Common myeloid progenitor, CD34-positive (primary cell): ENCODE measurements around the gene BNC2.

ENCODE experiments used
- CTCF ChIA-PET: fragments of 350-600 bp; sonication (Branson Sonifier 250); formaldehyde crosslinking; loops from one replicate; lab custom pipeline; 2021; ENCODE audit warnings: antibody characterized with exemption; lab: Charles Lee
- POLR2A ChIA-PET: fragments of 350-600 bp; sonication (Branson Sonifier 250); formaldehyde crosslinking; loops from one replicate; lab custom pipeline; 2021; ENCODE audit warnings: antibody characterized with exemption; lab: Charles Lee
- DNase-seq, 3 donors: peaks; one replicate each; pipeline versions ENCODE4 v3.0.0 to v3.0.0-alpha.2; 2013
- H3K27ac ChIP-seq, 2 experiments: 1 replicate in 1 of 2; 2 replicates in 1 of 2; pipeline ENCODE4 v1.7.0; 2013; ENCODE audit warnings: inconsistent platforms in 2 of 2, low read length in 2 of 2, mild to moderate bottlenecking in 2 of 2, low read depth in 1 of 2, moderate library complexity in 1 of 2; ENCODE audit not compliant: severe bottlenecking in 2 of 2, insufficient read depth in 1 of 2, poor library complexity in 1 of 2
- H3K27me3 ChIP-seq, 5 experiments: replicated peaks in 2 of 5; 1 replicate in 3 of 5; 2 replicates in 2 of 5; pipeline versions ENCODE4 v1.6.1 to v1.7.0; 2013; ENCODE audit warnings: low read length in 4 of 5, mild to moderate bottlenecking in 2 of 5, moderate library complexity in 2 of 5, inconsistent platforms in 1 of 5; ENCODE audit not compliant: insufficient read depth in 5 of 5, control insufficient read depth in 4 of 5
- H3K36me3 ChIP-seq, 4 experiments: 1 replicate in 2 of 4; 2 replicates in 2 of 4; pipeline versions ENCODE4 v1.6.1 to v1.7.0; 2013; ENCODE audit warnings: low read length in 3 of 4, control low read depth in 1 of 4, mild to moderate bottlenecking in 1 of 4; ENCODE audit not compliant: control insufficient read depth in 4 of 4, insufficient read depth in 4 of 4
- H3K4me1 ChIP-seq, 4 experiments: 1 replicate in 3 of 4; 2 replicates in 1 of 4; pipeline versions ENCODE4 v1.6.1 to v1.7.1; 2013; ENCODE audit warnings: low read length in 3 of 4, mild to moderate bottlenecking in 3 of 4, control low read depth in 1 of 4, inconsistent platforms in 1 of 4, moderate library complexity in 1 of 4; ENCODE audit not compliant: control insufficient read depth in 4 of 4, insufficient read depth in 4 of 4; ENCODE audit errors: control extremely low read depth in 1 of 4
- H3K4me3 ChIP-seq, 7 experiments: 1 replicate in 4 of 7; 2 replicates in 3 of 7; pipeline versions ENCODE4 v1.5.1 to v1.7.0; 2013; ENCODE audit warnings: mild to moderate bottlenecking in 7 of 7, low read length in 6 of 7, moderate library complexity in 6 of 7, inconsistent platforms in 2 of 7, low read depth in 2 of 7, control low read depth in 1 of 7; ENCODE audit not compliant: insufficient read depth in 4 of 7, control insufficient read depth in 1 of 7; ENCODE audit errors: extremely low read depth in 1 of 7
- H3K9me3 ChIP-seq, 5 experiments: 1 replicate in 4 of 5; 2 replicates in 1 of 5; pipeline versions ENCODE4 v1.6.1 to v1.7.1; 2013; ENCODE audit warnings: low read length in 4 of 5, mild to moderate bottlenecking in 2 of 5, inconsistent platforms in 1 of 5, low read depth in 1 of 5, moderate library complexity in 1 of 5; ENCODE audit not compliant: control insufficient read depth in 4 of 5, insufficient read depth in 2 of 5; ENCODE audit errors: control extremely low read depth in 1 of 5
- WGBS: methylation state at CpG from one replicate; pipeline ENCODE4 v1.1.5; 2013; ENCODE audit not compliant: insufficient coverage; 5-methylcytosine and 5-hydroxymethylcytosine counted together

Gene BNC2

GRCh38 chr9:16460696-16461095, 409.8 kb downstream of the BNC2 start:
- H3K4me1 ChIP-seq: no peaks in the 10 kb centered on the region
- H3K9me3 ChIP-seq: no peaks in the 10 kb centered on the region
- H3K4me3 ChIP-seq: no peak overlapping the region
- CTCF ChIA-PET: no interaction called here
- DNase-seq: no peak
- no peak overlapping the region for H3K27ac ChIP-seq
- H3K36me3 ChIP-seq: no peaks in the 10 kb centered on the region
- POLR2A ChIA-PET: no interaction called here
- no peaks in the 10 kb centered on the region for H3K27me3 ChIP-seq
- 98% methylated on average over 5 of the region's 6 CpGs for WGBS

GRCh38 chr9:16459421-16460148, 410.9 kb downstream of the BNC2 start:
- DNase-seq: no peak
- 100% methylated on average over 1 of the region's 6 CpGs for WGBS
- H3K4me3 ChIP-seq: no peak overlapping the region
- no peak overlapping the region for H3K27ac ChIP-seq
- no peaks in the 10 kb centered on the region for H3K9me3 ChIP-seq
- no peaks in the 10 kb centered on the region for H3K27me3 ChIP-seq
- no peaks in the 10 kb centered on the region for H3K36me3 ChIP-seq
- no peaks in the 10 kb centered on the region for H3K4me1 ChIP-seq
- ChIA-PET POLR2A (no interaction called here), CTCF (no interaction called here)

GRCh38 chr9:16458696-16459420, 411.6 kb downstream of the BNC2 start:
- H3K36me3 ChIP-seq: no peaks in the 10 kb centered on the region
- no peak for DNase-seq
- no peaks in the 10 kb centered on the region for H3K9me3 ChIP-seq
- ChIA-PET CTCF (no interaction called here), POLR2A (no interaction called here)
- H3K27ac ChIP-seq: no peak overlapping the region
- no peak overlapping the region for H3K4me3 ChIP-seq
- H3K4me1 ChIP-seq: no peaks in the 10 kb centered on the region
- no peaks in the 10 kb centered on the region for H3K27me3 ChIP-seq
- 100% methylated on average over 2 of the region's 6 CpGs for WGBS

- no peaks in the 10 kb centered on the region for H3K36me3 ChIP-seq
- DNase-seq: no peak
- CTCF ChIA-PET: interaction anchor here (1.3 kb wide), 1 partner anchor 15 kb away, joined by 3 read pairs; no protein-coding TSS in a partner anchor
- POLR2A ChIA-PET: no interaction called here
- no peaks in the 10 kb centered on the region for H3K4me1 ChIP-seq
- no peak overlapping the region for H3K4me3 ChIP-seq
- H3K27ac ChIP-seq: no peak overlapping the region
- no peaks in the 10 kb centered on the region for H3K9me3 ChIP-seq
- H3K27me3 ChIP-seq: no peaks in the 10 kb centered on the region
Observed at GRCh38 chr9:16455842-16456241, 414.6 kb downstream of the BNC2 start.

GRCh38 chr9:16453390-16453789, 417.1 kb downstream of the BNC2 start:
- Histone ChIP-seq H3K4me1 (no peaks in the 10 kb centered on the region), H3K9me3 (no peaks in the 10 kb centered on the region), H3K36me3 (no peaks in the 10 kb centered on the region), H3K27ac (no peak overlapping the region), H3K27me3 (no peaks in the 10 kb centered on the region), H3K4me3 (no peak overlapping the region)
- ChIA-PET POLR2A (no interaction called here), CTCF (no interaction called here)
- no peak for DNase-seq
- 93% methylated on average over 3 of the region's 3 CpGs for WGBS

- ChIA-PET CTCF (no interaction called here), POLR2A (no interaction called here)
- Histone ChIP-seq H3K4me1 (no peaks in the 10 kb centered on the region), H3K27ac (no peak overlapping the region), H3K27me3 (no peaks in the 10 kb centered on the region), H3K9me3 (no peaks in the 10 kb centered on the region), H3K4me3 (no peak overlapping the region), H3K36me3 (no peaks in the 10 kb centered on the region)
- no peak for DNase-seq
- WGBS: 94% methylated on average over 3 of the region's 3 CpGs
Observed at GRCh38 chr9:16450578-16450977, 419.9 kb downstream of the BNC2 start.

- CTCF ChIA-PET: no interaction called here
- Histone ChIP-seq H3K4me1 (no peaks in the 10 kb centered on the region), H3K9me3 (no peaks in the 10 kb centered on the region), H3K36me3 (no peaks in the 10 kb centered on the region), H3K27me3 (no peaks in the 10 kb centered on the region), H3K4me3 (no peak overlapping the region), H3K27ac (no peak overlapping the region)
- DNase-seq: no peak
- POLR2A ChIA-PET: no interaction called here
Observed at GRCh38 chr9:16450043-16450442, 420.4 kb downstream of the BNC2 start.
